GM23338 (cell line): Measurements from ENCODE around the gene ADGRD1. TPM values are rescaled to one million over a fixed set of nuclear protein-coding genes. Genes with fewer than 3 reads are reported as not detected.

ENCODE experiments used
- ATAC-seq: fragments of 200-7000 bp; cut with Tn5 transposase; 3 replicates; pipeline ENCODE4 v1.9.1; 2020
- DNase-seq: peaks from one replicate; pipeline ENCODE4 v3.0.0-alpha.2; 2015; ENCODE audit warnings: low spot score
- H2AFZ ChIP-seq: fragments of 200-600 bp; sonication (generic); 2 replicates; pipeline ENCODE4 v1.8.0; 2016; ENCODE audit warnings: antibody characterized with exemption, mild to moderate bottlenecking, moderate library complexity
- H3F3A ChIP-seq: fragments of 200-600 bp; sonication (generic); replicated peaks from 2 replicates; pipeline ENCODE4 v1.8.0; 2017; ENCODE audit warnings: antibody characterized with exemption, mixed run types, low read depth
- H3K27ac ChIP-seq: fragments of 200-600 bp; sonication (generic); 2 replicates; pipeline ENCODE4 v1.6.1; 2016; ENCODE audit warnings: low read depth
- H3K27me3 ChIP-seq: fragments of 200-600 bp; sonication (generic); 2 replicates; pipeline ENCODE4 v1.8.0; 2016; ENCODE audit warnings: mild to moderate bottlenecking, mixed run types, moderate library complexity; ENCODE audit not compliant: insufficient read depth
- H3K36me3 ChIP-seq: fragments of 200-600 bp; sonication (generic); 2 replicates; pipeline ENCODE4 v1.8.0; 2016; ENCODE audit warnings: mild to moderate bottlenecking; ENCODE audit not compliant: insufficient read depth
- H3K4me1 ChIP-seq: fragments of 200-600 bp; sonication (generic); 2 replicates; pipeline ENCODE4 v1.8.0; 2016; ENCODE audit warnings: mild to moderate bottlenecking, moderate library complexity; ENCODE audit not compliant: insufficient read depth
- H3K4me2 ChIP-seq: fragments of 200-600 bp; sonication (generic); 2 replicates; pipeline ENCODE4 v1.7.1; 2017; ENCODE audit warnings: mixed run types
- H3K4me3 ChIP-seq: fragments of 200-600 bp; sonication (generic); 2 replicates; pipeline ENCODE4 v1.6.1; 2016; ENCODE audit warnings: mixed run types
- H3K79me2 ChIP-seq: fragments of 200-600 bp; sonication (generic); replicated peaks from 2 replicates; pipeline ENCODE4 v1.8.0; 2017; ENCODE audit warnings: mild to moderate bottlenecking; ENCODE audit not compliant: insufficient read depth
- H3K9me2 ChIP-seq: fragments of 200-600 bp; sonication (generic); 2 replicates; pipeline ENCODE4 v1.8.0; 2017; ENCODE audit not compliant: insufficient read depth
- H4K20me1 ChIP-seq: fragments of 200-600 bp; sonication (generic); replicated peaks from 2 replicates; pipeline ENCODE4 v1.8.0; 2017; ENCODE audit warnings: mild to moderate bottlenecking; ENCODE audit not compliant: insufficient read depth
- H3K27ac Mint-ChIP-seq: 2 replicates; pipeline ENCODE4 v1.8.0; 2020; ENCODE audit warnings: inconsistent platforms, mild to moderate bottlenecking, moderate library complexity, mixed read lengths
- H3K27me3 Mint-ChIP-seq: 3 replicates; pipeline ENCODE4 v1.8.0; 2022; ENCODE audit warnings: low read depth, mild to moderate bottlenecking, moderate library complexity, mixed read lengths, inconsistent platforms; ENCODE audit not compliant: insufficient read depth, poor library complexity
- H3K36me3 Mint-ChIP-seq: 3 replicates; pipeline ENCODE4 v1.8.0; 2021; ENCODE audit warnings: low read depth, mild to moderate bottlenecking, inconsistent platforms, moderate library complexity, mixed read lengths
- H3K4me1 Mint-ChIP-seq: 3 replicates; pipeline ENCODE4 v1.8.0; 2020; ENCODE audit warnings: mild to moderate bottlenecking, inconsistent platforms, mixed read lengths
- H3K4me3 Mint-ChIP-seq: 3 replicates; pipeline ENCODE4 v1.8.0; 2021; ENCODE audit warnings: moderate library complexity, mild to moderate bottlenecking, inconsistent platforms, mixed read lengths
- H3K9me3 Mint-ChIP-seq: 3 replicates; pipeline ENCODE4 v1.8.0; 2020; ENCODE audit warnings: moderate library complexity, mild to moderate bottlenecking, inconsistent platforms, mixed read lengths
- CREB1 ChIP-seq: fragments of 250-450 bp; sonication (Bioruptor Pico); IDR thresholded peaks from 2 replicates; pipeline ENCODE4 v1.5.0; 2020; ENCODE audit warnings: low read depth, mild to moderate bottlenecking, moderate library complexity
- CTCF ChIP-seq, 2 experiments: fragments of 200-600 bp in 1 of 2; sonication (generic) in 1 of 2; conservative IDR thresholded peaks; 2 replicates each; pipeline versions ENCODE4 v1.5.1 to v1.6.1; 2016 to 2017; ENCODE audit warnings: antibody characterized with exemption in 2 of 2, low read depth in 2 of 2, mild to moderate bottlenecking in 2 of 2, moderate library complexity in 1 of 2
- EZH2 ChIP-seq: fragments of 200-600 bp; sonication (generic); IDR thresholded peaks from one replicate; pipeline ENCODE4 v1.8.0; 2017; ENCODE audit warnings: antibody characterized with exemption, mild to moderate bottlenecking, low read depth; ENCODE audit not compliant: unreplicated experiment
- EZH2phosphoT487 ChIP-seq: fragments of 200-600 bp; sonication (generic); IDR thresholded peaks from one replicate; pipeline ENCODE4 v1.8.1; 2018; ENCODE audit warnings: antibody characterized with exemption; ENCODE audit not compliant: unreplicated experiment
- JUNB ChIP-seq: IDR thresholded peaks from one replicate; pipeline ENCODE4 v1.6.1; 2016; ENCODE audit warnings: antibody characterized with exemption; ENCODE audit not compliant: unreplicated experiment
- NANOG ChIP-seq: IDR thresholded peaks from 2 replicates; pipeline ENCODE4 v1.6.1; 2016; ENCODE audit warnings: antibody characterized with exemption, borderline replicate concordance
- POLR2AphosphoS5 ChIP-seq: IDR thresholded peaks from 2 replicates; pipeline ENCODE4 v1.6.1; 2016; ENCODE audit warnings: antibody characterized with exemption, low read depth
- STAT1 ChIP-seq: IDR thresholded peaks from one replicate; pipeline ENCODE4 v1.6.1; 2016; ENCODE audit warnings: antibody characterized with exemption; ENCODE audit not compliant: unreplicated experiment
- ZNF114 ChIP-seq: fragments of 250-450 bp; sonication (Bioruptor Pico); IDR thresholded peaks from 2 replicates; pipeline ENCODE4 v1.5.0; 2020; ENCODE audit warnings: mild to moderate bottlenecking, moderate library complexity
- ZNF331 ChIP-seq: fragments of 250-450 bp; sonication (Bioruptor Pico); IDR thresholded peaks from 2 replicates; pipeline ENCODE4 v1.5.0; 2020; ENCODE audit warnings: low read depth, mild to moderate bottlenecking, moderate library complexity
- ZNF462 ChIP-seq: fragments of 250-450 bp; sonication (Bioruptor Pico); IDR thresholded peaks from 2 replicates; pipeline ENCODE4 v1.5.0; 2020; ENCODE audit warnings: mild to moderate bottlenecking, moderate library complexity
- polyA plus RNA-seq: library from polyadenylated mRNA; unstranded; fragments of >200 nt; fragmentation: Nextera tagmentation; extraction: Ambion mirVana; gene quantifications from 2 replicates; pipeline ENCODE4 v1.2.1, GENCODE V29; 2016
- total RNA-seq: library from RNA; depleted of rRNA; stranded (reverse); fragments of >200 nt; shearing (Covaris generic); gene quantifications from 2 replicates; pipeline ENCODE4 v1.2.3, GENCODE V29; 2014
- TF ChIP-seq, protein P1 (sequence below): IDR thresholded peaks from one replicate; pipeline ENCODE4 v1.6.1; 2018; ENCODE audit warnings: antibody characterized with exemption; ENCODE audit not compliant: unreplicated experiment
- TF ChIP-seq, protein P2 (sequence below): IDR thresholded peaks from 2 replicates; pipeline ENCODE4 v1.6.1; 2016; ENCODE audit warnings: antibody characterized with exemption

The ADGRD1 gene
- total and polyA plus RNA-seq, 2 experiments from 2014 or later: 1.4 TPM; not detected in 1

- H3K27ac ChIP-seq: no peak overlapping the region
- H3K27me3 ChIP-seq: no peaks in the 10 kb centered on the region
- no peaks in the 10 kb centered on the region; the same call in 2 of the 3 replicates for H3K4me1 Mint-ChIP-seq
- no peak overlapping the region for H3K4me3 Mint-ChIP-seq
- no peaks in the 10 kb centered on the region for H3K36me3 ChIP-seq
- no peaks in the 10 kb centered on the region for H4K20me1 ChIP-seq
- peaks cover 11% of the 10 kb centered on the region for H3K27me3 Mint-ChIP-seq
- ATAC-seq (no peak), DNase-seq (no peak)
- H3K9me3 Mint-ChIP-seq: peaks cover 5% of the 10 kb centered on the region; the same call in 2 of the 3 replicates
- no peak overlapping the region for H2AFZ ChIP-seq
- H3K9me2 ChIP-seq: no peaks in the 10 kb centered on the region
- H3K79me2 ChIP-seq: no peaks in the 10 kb centered on the region
- TF ChIP-seq, protein P1, sequence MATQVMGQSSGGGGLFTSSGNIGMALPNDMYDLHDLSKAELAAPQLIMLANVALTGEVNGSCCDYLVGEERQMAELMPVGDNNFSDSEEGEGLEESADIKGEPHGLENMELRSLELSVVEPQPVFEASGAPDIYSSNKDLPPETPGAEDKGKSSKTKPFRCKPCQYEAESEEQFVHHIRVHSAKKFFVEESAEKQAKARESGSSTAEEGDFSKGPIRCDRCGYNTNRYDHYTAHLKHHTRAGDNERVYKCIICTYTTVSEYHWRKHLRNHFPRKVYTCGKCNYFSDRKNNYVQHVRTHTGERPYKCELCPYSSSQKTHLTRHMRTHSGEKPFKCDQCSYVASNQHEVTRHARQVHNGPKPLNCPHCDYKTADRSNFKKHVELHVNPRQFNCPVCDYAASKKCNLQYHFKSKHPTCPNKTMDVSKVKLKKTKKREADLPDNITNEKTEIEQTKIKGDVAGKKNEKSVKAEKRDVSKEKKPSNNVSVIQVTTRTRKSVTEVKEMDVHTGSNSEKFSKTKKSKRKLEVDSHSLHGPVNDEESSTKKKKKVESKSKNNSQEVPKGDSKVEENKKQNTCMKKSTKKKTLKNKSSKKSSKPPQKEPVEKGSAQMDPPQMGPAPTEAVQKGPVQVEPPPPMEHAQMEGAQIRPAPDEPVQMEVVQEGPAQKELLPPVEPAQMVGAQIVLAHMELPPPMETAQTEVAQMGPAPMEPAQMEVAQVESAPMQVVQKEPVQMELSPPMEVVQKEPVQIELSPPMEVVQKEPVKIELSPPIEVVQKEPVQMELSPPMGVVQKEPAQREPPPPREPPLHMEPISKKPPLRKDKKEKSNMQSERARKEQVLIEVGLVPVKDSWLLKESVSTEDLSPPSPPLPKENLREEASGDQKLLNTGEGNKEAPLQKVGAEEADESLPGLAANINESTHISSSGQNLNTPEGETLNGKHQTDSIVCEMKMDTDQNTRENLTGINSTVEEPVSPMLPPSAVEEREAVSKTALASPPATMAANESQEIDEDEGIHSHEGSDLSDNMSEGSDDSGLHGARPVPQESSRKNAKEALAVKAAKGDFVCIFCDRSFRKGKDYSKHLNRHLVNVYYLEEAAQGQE: no peak
- no peak for TF ChIP-seq ZNF331 (CRISPR knock-in tag)
- TF ChIP-seq CREB1 (CRISPR knock-in tag): no peak
- TF ChIP-seq, protein P2, sequence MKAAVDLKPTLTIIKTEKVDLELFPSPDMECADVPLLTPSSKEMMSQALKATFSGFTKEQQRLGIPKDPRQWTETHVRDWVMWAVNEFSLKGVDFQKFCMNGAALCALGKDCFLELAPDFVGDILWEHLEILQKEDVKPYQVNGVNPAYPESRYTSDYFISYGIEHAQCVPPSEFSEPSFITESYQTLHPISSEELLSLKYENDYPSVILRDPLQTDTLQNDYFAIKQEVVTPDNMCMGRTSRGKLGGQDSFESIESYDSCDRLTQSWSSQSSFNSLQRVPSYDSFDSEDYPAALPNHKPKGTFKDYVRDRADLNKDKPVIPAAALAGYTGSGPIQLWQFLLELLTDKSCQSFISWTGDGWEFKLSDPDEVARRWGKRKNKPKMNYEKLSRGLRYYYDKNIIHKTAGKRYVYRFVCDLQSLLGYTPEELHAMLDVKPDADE: no peak
- no peak for TF ChIP-seq NANOG
- TF ChIP-seq ZNF114 (CRISPR knock-in tag): no peak
- no peak for TF ChIP-seq EZH2phosphoT487
- no peak for TF ChIP-seq JUNB
- TF ChIP-seq POLR2AphosphoS5: no peak
- TF ChIP-seq EZH2: no peak
- no peak for TF ChIP-seq CTCF (conservative IDR thresholded peaks at IDR 0.05; ENCODE audit: low read depth in 2 of 2)
- TF ChIP-seq STAT1: no peak
- no peak for TF ChIP-seq ZNF462 (CRISPR knock-in tag)
- no peak overlapping the region for H3K4me2 ChIP-seq
- H3K36me3 Mint-ChIP-seq: no peaks in the 10 kb centered on the region
- H3K27ac Mint-ChIP-seq: no peak overlapping the region
- H3K4me3 ChIP-seq: no peak overlapping the region
- no peaks in the 10 kb centered on the region for H3F3A ChIP-seq
- H3K4me1 ChIP-seq: no peaks in the 10 kb centered on the region
These were observed 92.2 kb downstream of the ADGRD1 start for GRCh38 chr12:131045705-131046460.
